ENCODE measurements around the gene YWHAG. TPM values are rescaled to one million over a fixed set of nuclear protein-coding genes. Genes with fewer than 3 reads are reported as not detected.
A peak's percentile ranks its signal among the peaks of the same experiment; 100 is the strongest.

The YWHAG gene
- 100 to 1,000 TPM; 193 to 262 (median 207) TPM for total RNA-seq
- 10 to 100 TPM; 63.7 to 88.0 TPM for polyA plus RNA-seq
- long read RNA-seq, donor 1, partial matches to known transcripts: 0 of 25 reads
- long read RNA-seq, donor 1, other reads (novel, unspliced or antisense): 25 of 25 reads
- long read RNA-seq, donor 2, partial matches to known transcripts: 0 of 34 reads
- long read RNA-seq, donor 2, other reads (novel, unspliced or antisense): 34 of 34 reads
- long read RNA-seq, donor 3, transcript YWHAG-201 (2 exons, 3,750 nt): major isoform, 7 of 22 reads
- long read RNA-seq, donor 3, partial matches to known transcripts: 3 of 22 reads
- long read RNA-seq, donor 3, other reads (novel, unspliced or antisense): 12 of 22 reads

- 1% methylated on average over 60 to 80 of the region's 80 CpGs for WGBS, 2 donors
- H3K9me3 ChIP-seq: no peaks in the 10 kb centered on the region
- TF ChIP-seq, protein P1, sequence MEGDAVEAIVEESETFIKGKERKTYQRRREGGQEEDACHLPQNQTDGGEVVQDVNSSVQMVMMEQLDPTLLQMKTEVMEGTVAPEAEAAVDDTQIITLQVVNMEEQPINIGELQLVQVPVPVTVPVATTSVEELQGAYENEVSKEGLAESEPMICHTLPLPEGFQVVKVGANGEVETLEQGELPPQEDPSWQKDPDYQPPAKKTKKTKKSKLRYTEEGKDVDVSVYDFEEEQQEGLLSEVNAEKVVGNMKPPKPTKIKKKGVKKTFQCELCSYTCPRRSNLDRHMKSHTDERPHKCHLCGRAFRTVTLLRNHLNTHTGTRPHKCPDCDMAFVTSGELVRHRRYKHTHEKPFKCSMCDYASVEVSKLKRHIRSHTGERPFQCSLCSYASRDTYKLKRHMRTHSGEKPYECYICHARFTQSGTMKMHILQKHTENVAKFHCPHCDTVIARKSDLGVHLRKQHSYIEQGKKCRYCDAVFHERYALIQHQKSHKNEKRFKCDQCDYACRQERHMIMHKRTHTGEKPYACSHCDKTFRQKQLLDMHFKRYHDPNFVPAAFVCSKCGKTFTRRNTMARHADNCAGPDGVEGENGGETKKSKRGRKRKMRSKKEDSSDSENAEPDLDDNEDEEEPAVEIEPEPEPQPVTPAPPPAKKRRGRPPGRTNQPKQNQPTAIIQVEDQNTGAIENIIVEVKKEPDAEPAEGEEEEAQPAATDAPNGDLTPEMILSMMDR (IDR thresholded peaks at IDR 0.05): no peak
- intact Hi-C loops (cut with DNase I): loop anchor here in 9 of 10 donors (1.0 to 5.0 kb wide), 6 partner anchors 34 to 41 kb away; no protein-coding TSS in a partner anchor
- H3K27me3 ChIP-seq: no peaks in the 10 kb centered on the region
- H3K27ac ChIP-seq: peak within 1 kb of the TSS; percentile 88 to 100 (median 98)
- peak within 1 kb of the TSS; percentile 82 to 100 (median 94) for H3K4me3 ChIP-seq
- peaks cover 14 to 59% (median 51%) of the 10 kb centered on the region in 9 donors for H3K4me1 ChIP-seq
- ATAC-seq (peak; percentile 84 to 94 (median 90)), DNase-seq (peak; percentile 86 to 93)
- H3K36me3 ChIP-seq: peaks cover 0 to 32% (median 0%) of the 10 kb centered on the region in 9 donors
Measured at GRCh38 chr7:76358481-76359110, at the start of gene YWHAG. Gene YWHAG (minus strand): TSS chr7:76358991. CDS start chr7:76358808, 183 bp downstream.

DNA sequence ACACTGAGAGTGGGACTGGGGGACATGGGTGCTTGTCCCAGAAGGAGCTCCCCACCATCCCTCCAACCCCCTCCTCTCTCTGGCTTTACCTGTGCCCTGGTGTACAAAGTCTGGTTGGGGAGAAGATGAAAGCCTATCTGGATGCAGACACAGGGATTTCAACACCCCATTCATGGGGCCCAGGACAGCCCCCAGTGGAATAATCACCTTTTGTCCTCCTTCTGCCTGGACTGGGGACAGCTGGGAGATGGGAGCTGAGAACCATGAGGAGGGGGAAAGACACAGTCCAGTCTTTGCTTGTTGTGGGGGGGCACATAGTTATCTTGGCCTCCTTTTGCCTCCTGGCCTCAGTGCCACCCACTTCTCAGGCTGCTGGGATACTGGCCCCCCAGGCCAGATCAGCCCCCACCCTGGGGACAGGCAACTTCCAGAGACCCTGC lies 49.4 kb upstream of the YWHAG start:
- peaks cover 0 to 13% (median 0%) of the 10 kb centered on the region in 9 donors for H3K4me1 ChIP-seq
- DNase-seq: no peak
- no peaks in the 10 kb centered on the region for H3K9me3 ChIP-seq
- no peaks in the 10 kb centered on the region for H3K36me3 ChIP-seq
- no peak for ATAC-seq
- intact Hi-C loops (cut with DNase I): no loop called here
- TF ChIP-seq, protein P1 (IDR thresholded peaks at IDR 0.05): no peak
- peaks cover 0 to 4% (median 0%) of the 10 kb centered on the region in 7 donors for H3K27me3 ChIP-seq
- H3K27ac ChIP-seq: no peak overlapping the region
- no peak overlapping the region for H3K4me3 ChIP-seq

DNA sequence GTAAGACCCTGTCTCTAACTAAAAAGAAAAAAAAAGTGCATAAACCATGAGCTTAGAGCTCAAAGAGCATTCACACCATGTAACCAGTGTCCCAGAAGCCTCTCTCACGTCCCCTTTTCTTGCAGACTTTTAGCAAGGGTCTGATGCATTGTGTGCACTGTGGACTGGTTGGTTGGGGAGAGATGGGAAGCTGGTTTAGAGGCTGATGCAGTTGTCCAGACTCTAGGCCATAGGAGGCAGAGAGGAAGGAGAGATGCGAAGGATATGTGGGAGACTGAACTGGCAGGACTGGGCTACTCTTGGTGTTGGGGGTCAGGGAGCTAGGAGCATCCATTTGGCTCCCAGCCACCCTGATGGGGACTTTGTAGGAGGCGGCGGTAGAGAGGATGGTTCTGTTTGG lies 48.9 kb upstream of the YWHAG start:
- Histone ChIP-seq H3K36me3 (no peaks in the 10 kb centered on the region), H3K4me1 (peaks cover 0 to 15% (median 0%) of the 10 kb centered on the region in 9 donors), H3K27ac (no peak overlapping the region), H3K9me3 (no peaks in the 10 kb centered on the region), H3K4me3 (no peak overlapping the region), H3K27me3 (peaks cover 0 to 4% (median 0%) of the 10 kb centered on the region in 7 donors)
- TF ChIP-seq, protein P1 (IDR thresholded peaks at IDR 0.05): no peak
- intact Hi-C loops (cut with DNase I): no loop called here
- WGBS, 2 donors: 85 to 90% methylated on average over 4 of the region's 4 CpGs
- no peak for ATAC-seq
- no peak for DNase-seq

GRCh38 chr7:76405738-76406137 lies 46.9 kb upstream of the YWHAG start:
- TF ChIP-seq, protein P1 (IDR thresholded peaks at IDR 0.05): no peak
- DNase-seq (no peak), ATAC-seq (no peak)
- WGBS, 2 donors: 84 to 85% methylated on average over 9 of the region's 9 CpGs
- peaks cover 0 to 20% (median 0%) of the 10 kb centered on the region in 9 donors for H3K4me1 ChIP-seq
- no peaks in the 10 kb centered on the region for H3K9me3 ChIP-seq
- intact Hi-C loops (cut with DNase I): no loop called here
- no peak overlapping the region for H3K4me3 ChIP-seq
- peaks cover 0 to 4% (median 0%) of the 10 kb centered on the region in 7 donors for H3K27me3 ChIP-seq
- no peak overlapping the region for H3K27ac ChIP-seq
- H3K36me3 ChIP-seq: no peaks in the 10 kb centered on the region
